HS-5 (cell line): ENCODE measurements around the gene MSL3B.

Experiments
- DNase-seq: peaks from one replicate; pipeline ENCODE4 v3.0.0-alpha.2; 2012; ENCODE audit warnings: low read depth

MSL3B gene

GRCh38 chr2:233853353-233853752, 14.8 kb downstream of the MSL3B start:
- no peak for DNase-seq

GRCh38 chr2:233852056-233852455, 16.1 kb downstream of the MSL3B start:
- no peak for DNase-seq

- DNase-seq = no peak
These were observed 17.0 kb downstream of the MSL3B start for GRCh38 chr2:233851169-233851568.

DNA sequence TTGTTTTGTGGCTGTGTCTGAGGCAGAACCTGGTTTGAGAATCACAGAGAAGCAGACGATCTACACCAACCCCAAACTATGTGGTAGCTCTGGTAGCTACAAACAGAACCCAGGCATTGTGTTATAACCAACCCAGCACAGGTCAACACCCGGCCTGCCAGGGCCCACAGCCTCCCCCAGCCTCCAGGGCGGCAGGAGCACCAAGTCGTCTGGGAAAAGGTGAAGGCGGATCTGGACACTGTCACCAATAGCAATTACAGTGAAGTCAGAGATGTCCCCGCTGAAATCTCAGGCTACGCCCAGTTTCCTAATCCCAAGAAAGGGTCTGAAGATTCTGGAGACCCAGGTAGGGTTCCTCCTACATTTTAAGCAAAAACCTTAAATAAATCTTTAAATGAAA, 17.4 kb downstream of the MSL3B start:
- DNase-seq = no peak

- DNase-seq = no peak
These were observed 18.4 kb downstream of the MSL3B start for GRCh38 chr2:233849607-233850271.

GRCh38 chr2:233848276-233848675, 19.9 kb downstream of the MSL3B start:
- DNase-seq = no peak

- DNase-seq = no peak
These were observed 20.8 kb downstream of the MSL3B start for GRCh38 chr2:233847248-233847898.

DNA sequence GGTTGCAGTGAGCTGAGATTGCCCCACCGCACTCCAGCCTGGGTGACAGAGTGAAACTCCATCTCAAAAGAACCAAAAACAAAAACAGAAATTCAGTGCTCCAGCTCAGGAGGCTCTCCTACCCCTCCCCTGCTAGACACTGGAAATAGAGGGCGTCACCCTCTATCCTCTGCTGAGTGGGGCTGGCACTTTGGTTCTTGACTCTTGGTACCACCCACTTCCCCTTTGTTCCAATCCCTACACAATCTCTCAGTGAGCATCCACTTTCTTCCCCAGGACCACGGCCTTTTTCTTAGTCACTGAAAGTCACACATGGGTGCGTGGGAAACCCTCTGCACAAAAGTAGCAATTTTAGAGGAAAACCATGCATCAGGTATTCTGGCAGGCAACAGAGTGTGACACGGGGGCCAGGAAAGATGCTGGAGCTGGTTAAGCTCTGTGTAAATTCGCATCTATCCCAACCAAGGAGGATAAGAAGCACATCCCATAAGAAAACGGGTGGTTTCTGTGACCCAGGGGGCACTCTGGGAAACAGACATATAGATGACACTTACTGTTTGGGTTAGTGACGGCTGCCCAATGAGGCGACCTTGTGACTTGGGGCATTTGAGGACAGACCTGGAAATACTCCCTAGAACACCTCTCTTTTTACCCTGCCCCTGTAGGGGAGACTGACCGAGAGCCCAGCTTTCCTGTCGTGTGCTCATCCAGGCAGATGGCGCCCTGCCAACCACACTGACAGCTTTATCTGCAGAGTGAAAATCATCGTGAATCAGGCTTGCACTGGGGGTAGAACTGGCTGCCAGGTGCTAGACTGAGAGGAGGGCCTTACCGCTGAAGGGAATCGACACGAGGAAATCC, 21.6 kb downstream of the MSL3B start:
- no peak for DNase-seq

DNA sequence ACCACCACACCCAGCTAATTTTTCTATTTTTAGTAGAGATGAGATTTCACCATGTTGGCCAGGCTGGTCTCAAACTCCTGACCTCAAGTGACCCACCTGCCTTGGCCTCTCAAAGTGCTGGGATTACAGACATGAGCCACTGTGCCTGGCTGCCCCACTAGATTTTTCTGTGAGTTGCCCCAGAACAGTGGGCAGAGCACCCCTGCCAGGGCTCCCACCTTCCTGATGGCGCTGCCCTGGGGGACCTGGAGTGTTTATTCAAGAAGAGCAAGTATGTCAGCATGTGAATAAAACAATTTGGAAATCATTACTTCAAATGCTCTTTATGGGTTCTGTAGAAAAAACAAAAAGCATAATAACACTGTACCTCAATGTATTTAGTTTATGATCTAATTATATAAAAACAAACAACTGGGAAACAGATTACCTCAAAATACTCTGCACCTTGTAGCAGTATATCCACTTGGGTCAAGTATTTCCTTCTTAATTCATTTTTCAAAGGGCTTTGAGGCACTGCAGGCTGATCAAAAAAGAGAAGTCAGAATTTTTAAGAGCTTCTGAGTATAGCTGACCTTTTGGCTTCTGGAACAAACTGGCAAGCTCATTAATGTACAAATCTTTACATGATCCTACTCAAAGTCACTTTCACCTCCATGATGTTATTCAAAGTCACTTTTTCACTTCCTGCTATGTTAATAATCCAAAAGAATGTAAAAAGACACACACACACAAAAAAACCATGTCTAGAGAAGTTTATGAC, 22.7 kb downstream of the MSL3B start:
- no peak for DNase-seq

GRCh38 chr2:233844836-233845235, 23.4 kb downstream of the MSL3B start:
- no peak for DNase-seq

DNA sequence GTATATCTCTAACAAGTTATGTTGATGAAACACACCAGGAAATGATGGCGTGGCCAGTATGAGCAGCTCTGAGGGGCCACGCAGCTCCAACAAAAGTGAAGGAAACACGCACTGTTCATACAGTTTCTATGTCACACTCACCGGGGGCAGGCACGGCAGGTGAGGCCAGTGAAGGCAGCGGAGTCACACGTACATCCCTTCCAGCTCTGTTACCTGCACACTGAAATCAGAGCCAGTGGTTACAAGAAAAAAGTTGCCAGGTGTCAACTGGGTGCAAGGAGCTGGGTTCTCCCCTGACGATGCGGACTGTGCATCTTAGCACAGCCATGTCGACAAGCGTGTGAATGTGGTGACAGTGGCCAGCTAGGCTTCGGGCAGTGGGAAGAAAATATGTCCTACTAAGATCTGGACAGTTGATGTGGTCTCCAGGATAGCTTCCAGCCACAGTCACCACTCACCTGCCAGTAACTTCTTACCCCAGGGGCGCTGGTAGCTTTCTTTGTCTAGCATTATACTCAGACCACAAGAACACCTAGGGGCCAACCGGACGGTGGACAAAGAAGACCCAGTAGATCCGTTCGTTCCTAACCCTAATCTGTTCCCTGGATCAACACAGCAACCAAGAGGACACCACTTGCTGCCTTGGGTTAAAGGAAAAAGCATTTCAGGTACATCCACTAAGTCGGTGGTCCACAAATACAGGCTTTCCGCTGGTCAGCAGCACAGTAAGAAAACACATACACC, 23.9 kb downstream of the MSL3B start:
- DNase-seq = no peak

DNA sequence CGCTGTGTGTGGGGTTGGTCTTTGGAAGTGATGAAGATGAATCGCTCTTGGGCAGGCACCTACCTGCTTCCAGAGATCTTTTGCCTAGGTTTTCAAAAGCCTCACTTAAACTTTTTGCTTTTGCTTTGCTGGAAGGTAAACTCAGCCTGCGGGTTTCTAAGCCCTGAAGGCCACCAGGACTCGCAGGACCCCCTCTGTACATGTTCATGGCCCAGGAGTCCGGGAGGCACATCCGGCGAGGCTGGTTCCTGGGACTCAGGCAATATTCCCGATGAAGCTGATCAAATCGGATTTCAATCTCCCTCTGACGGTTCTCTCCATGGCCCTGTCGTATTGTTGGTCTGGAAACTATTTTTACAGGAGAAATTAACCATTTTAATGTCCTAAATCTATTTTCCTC, 27.0 kb downstream of the MSL3B start:
- DNase-seq = no peak

GRCh38 chr2:233840520-233840919, 27.7 kb downstream of the MSL3B start:
- no peak for DNase-seq

- DNase-seq = no peak
These were observed 28.8 kb downstream of the MSL3B start for GRCh38 chr2:233839447-233839820.

GRCh38 chr2:233838726-233839446, 29.3 kb downstream of the MSL3B start:
- no peak for DNase-seq

DNA sequence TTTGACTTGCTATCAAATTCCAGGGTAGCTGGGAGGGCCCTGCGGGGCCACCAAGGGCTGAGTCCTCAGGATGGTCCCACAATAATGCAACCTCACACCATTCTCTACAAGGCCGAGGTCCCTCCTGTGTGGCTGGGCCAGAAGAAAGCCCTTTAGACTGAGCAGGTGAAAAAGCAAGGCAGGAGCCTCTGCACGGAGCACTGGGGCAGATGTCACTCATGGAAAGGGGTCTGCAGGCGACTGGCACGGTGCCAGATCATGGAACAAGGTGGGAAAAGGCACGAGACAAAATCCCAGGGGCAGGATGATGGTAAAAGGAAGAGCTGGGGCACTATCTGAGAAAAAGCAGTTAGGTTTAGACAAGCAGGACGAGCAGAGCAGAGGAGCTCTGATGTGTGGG, 29.9 kb downstream of the MSL3B start:
- no peak for DNase-seq

GRCh38 chr2:233837694-233838229, 30.4 kb downstream of the MSL3B start:
- DNase-seq = no peak

DNA sequence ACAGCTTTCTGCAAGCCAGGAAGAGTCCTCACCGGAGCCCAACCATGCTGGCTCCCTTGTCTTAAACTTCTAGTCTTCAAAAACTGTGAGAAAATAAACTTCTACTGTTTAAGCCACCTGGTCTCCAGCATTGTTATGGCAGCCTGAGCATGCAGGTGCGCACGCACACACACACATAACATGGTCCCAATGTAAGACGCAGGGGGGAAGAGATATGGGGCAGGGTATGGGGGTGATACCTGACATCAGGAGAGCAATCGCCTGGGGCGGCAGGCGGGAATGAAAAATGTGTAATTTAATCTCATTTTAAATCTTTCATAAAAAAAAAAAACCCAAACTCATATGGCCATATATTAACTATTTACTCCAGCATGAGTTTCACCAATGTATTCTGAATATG, 31.8 kb downstream of the MSL3B start:
- DNase-seq = no peak

DNA sequence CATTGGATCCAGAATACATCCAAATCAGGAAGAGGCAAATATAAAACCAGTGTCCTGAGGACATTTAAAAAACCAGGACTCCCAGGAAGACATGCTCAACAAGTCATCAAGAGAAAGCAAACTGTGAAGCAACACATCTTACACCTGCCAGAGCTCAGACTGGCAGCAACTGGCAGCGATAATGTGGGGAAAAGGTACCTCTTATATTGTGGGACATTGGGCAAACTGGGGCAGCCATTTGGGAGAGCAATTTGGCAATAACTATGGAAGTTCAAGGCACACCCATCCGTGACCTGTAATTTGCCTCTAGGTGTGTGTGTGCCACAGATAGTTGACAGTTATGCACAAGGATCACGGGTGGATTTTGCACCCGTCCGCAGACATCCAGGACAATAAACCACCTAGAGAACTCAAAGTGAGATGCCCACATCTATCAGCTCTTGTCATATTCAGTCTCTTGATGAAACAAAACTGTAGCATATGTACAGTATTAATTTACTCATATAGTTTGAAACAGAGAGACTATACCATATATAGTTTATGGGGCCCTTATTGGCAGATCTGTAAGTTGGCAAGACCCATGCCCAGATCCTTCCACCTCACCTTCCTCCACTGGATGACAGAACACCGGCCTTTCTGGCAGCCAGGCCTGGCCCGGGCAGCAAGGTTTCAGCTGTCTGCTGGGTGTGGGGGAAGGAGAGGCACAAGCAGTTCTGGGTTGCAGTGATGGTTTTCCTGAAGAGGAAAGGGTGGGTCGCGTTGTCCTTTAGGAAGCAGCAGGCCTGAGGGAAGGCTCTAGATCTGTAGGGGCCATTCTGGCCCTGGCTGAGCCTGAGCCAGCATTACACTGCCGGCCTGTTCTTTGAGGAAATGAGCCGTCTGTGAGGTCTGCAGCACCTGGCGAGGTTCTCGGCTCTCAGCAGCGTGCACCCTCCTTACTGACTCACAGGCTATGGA, 32.7 kb downstream of the MSL3B start:
- DNase-seq = no peak

GRCh38 chr2:233833345-233833744, 34.8 kb downstream of the MSL3B start:
- no peak for DNase-seq
